Fibroblast of villous mesenchyme (primary cell): ENCODE measurements around the gene KATNB1. TPM values are rescaled to one million over a fixed set of nuclear protein-coding genes. Genes with fewer than 3 reads are reported as not detected.

Experiments used
- DNase-seq: peaks from one replicate; pipeline ENCODE4 v3.0.0-alpha.2; 2010; ENCODE audit warnings: low read depth
- H3K4me3 ChIP-seq: 2 replicates; pipeline ENCODE4 v1.5.1; 2011; ENCODE audit warnings: low read depth, mild to moderate bottlenecking, low read length
- total RNA-seq: library from RNA; depleted of rRNA; stranded (reverse); fragments of >200 nt; gene quantifications from 2 replicates; pipeline ENCODE4 v1.2.3, GENCODE V29; 2012
- TF ChIP-seq, protein P1 (sequence below): IDR thresholded peaks from 2 replicates; pipeline ENCODE4 v1.5.1; 2012; ENCODE audit warnings: low read depth, mild to moderate bottlenecking, low read length; ENCODE audit not compliant: insufficient read depth

Gene KATNB1
- total RNA-seq, 1 donor: 23.3 TPM

DNA sequence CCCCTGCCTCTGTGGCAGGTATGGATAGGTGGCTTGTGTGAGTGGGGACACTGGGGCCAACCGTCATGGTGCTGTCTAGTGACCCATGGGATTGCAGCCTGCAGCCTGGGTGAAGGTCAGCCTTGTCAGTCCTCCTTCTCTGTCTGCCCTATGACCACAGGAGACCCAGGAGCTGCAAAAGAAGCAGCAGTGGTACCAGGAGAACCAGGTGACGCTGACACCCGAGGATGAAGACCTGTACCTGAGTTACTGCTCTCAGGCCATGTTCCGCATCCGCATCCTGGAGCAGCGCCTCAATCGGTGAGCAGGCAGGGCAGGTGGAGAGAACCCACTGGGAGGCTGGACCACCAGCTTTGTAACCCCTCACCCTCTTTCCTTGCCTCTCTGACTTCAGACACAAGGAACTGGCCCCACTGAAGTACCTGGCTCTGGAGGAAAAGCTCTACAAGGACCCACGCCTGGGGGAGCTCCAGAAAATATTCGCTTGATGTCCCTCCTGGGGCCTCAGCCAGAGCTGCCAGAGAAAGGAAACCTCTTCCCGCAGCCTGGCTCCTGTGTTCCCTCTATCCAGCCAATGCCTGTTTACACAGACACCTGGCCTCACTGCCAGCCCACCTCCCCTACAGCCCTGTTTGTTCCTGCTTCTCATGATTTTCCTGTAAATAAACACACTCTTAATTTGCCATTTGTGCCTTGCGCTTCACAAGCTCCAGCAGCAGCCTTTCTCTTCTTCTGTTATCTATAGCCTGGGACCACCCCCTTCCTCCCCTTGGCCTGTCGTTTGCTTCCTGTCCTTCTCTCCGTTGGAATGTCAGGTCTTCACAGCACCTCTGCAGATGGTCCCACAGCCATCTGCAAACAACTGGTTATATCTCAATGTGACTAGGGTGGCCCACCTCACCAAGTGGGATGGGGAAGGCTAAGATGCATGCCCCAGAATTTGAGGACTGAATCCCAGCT, 4.5 kb upstream of the KATNB1 start:
- TF ChIP-seq, protein P1, sequence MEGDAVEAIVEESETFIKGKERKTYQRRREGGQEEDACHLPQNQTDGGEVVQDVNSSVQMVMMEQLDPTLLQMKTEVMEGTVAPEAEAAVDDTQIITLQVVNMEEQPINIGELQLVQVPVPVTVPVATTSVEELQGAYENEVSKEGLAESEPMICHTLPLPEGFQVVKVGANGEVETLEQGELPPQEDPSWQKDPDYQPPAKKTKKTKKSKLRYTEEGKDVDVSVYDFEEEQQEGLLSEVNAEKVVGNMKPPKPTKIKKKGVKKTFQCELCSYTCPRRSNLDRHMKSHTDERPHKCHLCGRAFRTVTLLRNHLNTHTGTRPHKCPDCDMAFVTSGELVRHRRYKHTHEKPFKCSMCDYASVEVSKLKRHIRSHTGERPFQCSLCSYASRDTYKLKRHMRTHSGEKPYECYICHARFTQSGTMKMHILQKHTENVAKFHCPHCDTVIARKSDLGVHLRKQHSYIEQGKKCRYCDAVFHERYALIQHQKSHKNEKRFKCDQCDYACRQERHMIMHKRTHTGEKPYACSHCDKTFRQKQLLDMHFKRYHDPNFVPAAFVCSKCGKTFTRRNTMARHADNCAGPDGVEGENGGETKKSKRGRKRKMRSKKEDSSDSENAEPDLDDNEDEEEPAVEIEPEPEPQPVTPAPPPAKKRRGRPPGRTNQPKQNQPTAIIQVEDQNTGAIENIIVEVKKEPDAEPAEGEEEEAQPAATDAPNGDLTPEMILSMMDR: no peak
- no peak overlapping the region for H3K4me3 ChIP-seq

DNA sequence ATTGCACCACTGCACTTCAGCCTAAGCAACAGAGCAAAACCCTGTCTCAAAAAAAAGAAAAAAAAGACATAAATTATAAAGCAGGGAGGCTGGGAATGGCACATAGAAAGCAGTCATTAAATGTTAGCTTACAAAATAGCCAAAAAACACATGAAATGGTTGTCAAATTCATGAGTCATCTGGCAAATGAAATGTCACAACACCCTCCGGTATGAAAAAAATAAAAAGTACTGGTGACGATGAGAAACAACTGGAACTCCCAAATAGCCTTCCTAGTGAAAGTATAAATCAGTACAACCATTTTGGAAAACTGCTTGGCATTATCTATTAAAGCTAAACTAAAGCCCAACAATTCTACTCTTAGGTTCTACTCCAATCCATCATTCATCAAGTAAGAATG, 3.5 kb upstream of the KATNB1 start:
- no peak overlapping the region for H3K4me3 ChIP-seq
- DNase-seq: peak; percentile 86
- TF ChIP-seq, protein P1: no peak

More for the DNA sequence above, 4.5 kb upstream of the KATNB1 start:
- no peak for DNase-seq

DNA sequence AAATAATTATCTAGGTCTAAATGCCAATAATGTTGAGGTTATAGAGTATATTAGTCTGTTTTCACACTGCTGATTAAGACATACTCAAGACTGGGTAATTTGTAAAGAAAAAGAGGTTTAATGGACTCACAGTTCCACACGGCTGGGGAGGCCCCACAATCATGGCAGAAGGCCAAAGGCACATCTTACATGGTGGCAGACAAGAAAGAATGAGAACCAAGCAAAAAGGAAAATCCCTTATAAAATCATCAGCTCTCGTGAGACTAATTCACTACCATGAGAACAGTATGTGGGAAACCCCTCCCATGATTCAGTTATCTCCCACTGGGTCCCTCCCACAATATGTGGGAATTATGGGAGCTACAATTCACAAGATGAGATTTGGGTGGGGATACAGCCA, 2.9 kb upstream of the KATNB1 start:
- no peak for DNase-seq
- TF ChIP-seq, protein P1: no peak
- H3K4me3 ChIP-seq: no peak overlapping the region

DNA sequence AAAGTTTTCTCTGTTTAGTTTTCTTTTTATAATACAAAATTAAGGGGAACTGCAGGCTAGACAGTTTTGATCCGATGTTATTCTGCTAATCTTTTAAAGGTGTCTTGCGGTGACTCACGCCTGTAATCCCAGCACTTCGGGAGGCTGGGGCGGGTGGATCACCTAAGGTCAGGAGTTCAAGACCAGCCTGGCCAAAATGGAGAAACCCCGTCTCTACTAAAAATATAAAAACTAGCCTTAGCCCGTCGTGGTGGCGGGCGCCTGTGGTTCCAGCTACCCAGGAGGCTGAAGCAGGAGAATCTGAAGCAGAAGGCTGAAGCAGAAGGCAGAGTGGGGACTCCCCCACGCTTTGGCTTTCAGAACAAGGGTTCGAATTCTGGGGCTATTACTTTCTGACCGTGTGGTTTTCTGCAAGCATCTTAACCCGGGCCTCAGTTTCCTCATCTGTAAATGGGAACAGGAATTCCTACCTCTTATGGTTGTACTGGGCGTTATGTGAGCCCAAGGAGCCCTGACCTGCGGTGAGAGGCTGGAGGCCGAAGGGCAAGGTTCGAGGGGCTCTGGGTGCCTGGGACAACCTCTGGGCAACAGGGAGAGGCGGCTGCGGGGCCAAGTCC, 1.2 kb upstream of the KATNB1 start:
- peak overlapping the region; percentile 95 for H3K4me3 ChIP-seq
- TF ChIP-seq, protein P1: no peak
- DNase-seq: no peak

DNA sequence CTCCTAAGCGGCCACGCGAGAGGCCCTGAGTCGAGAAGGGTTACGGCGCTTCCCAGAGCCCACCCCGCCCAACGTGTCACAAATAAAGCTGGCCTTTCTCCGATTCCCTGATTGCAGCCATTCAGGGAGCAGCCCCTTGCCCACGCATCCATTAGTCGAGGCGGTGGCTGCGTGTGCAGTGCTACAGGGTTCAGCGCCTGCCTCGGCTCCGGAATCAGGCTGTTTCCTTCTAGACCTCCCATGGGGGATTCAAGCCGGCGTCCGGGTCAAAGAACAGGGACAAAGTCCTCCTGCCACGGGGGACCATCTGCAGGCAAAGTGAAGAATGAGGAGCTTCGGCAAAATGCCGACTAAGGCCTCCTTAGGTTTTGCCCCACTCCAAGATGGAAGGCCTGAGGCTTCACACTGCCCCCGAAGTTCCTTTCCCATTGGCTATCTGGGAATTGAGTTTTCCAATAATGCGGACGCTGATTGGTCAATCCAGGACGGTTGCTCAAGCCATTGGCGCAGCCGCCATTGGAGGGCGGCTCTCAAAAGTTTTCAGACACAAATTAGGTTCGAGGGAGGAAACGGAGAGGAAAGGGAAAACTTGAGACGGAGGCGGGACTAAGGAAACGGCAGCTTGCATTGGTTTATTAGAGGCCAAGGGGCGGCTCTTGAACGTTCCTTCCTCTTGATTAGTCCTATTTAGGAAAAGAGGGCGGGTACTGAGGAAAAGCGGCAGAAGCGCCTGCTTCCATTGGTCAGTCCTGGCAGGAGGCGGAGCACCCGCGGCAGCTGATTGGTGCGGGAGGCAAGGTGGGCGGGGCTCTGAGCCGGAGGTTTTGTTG, 430 bp upstream of the KATNB1 start:
- peak overlapping the region; percentile 95 for H3K4me3 ChIP-seq
- peak; percentile 100 for DNase-seq
- TF ChIP-seq, protein P1: no peak
